SK-MEL-5 (cell line): ENCODE data around the gene CELA2A. TPM values are rescaled to one million over a fixed set of nuclear protein-coding genes. Genes with fewer than 3 reads are reported as not detected.
"Not testable (repeated sequence)": the region's sequence is repeated elsewhere in the genome, so short reads cannot be mapped to it uniquely, and the experiment has no call there.

Experiments used
- DNase-seq: peaks from one replicate; pipeline ENCODE4 v3.0.0-alpha.2; 2016; ENCODE audit warnings: low read depth, low spot score
- in situ Hi-C: cut with HindIII; loops from 2 replicates; pipeline ENCODE4 v1.10.0; 2016; ENCODE audit warnings: low sequenced_read_pairs, high pct_unique_total_duplicates, low pct_unique_long_range_greater_than_20kb
- total RNA-seq: library from RNA; depleted of rRNA; stranded (reverse); fragments of >200 nt; shearing (Covaris generic); gene quantifications from 2 replicates; pipeline ENCODE4 v1.2.3, GENCODE V29; 2014; rRNA removed

CELA2A gene
- total RNA-seq, 1 experiment from 2014 or later: not detected

GRCh38 chr1:15507278-15507677 is 50.7 kb downstream of the CELA2A start:
- DNase-seq: no peak
- in situ Hi-C loops: no loop called here

DNA sequence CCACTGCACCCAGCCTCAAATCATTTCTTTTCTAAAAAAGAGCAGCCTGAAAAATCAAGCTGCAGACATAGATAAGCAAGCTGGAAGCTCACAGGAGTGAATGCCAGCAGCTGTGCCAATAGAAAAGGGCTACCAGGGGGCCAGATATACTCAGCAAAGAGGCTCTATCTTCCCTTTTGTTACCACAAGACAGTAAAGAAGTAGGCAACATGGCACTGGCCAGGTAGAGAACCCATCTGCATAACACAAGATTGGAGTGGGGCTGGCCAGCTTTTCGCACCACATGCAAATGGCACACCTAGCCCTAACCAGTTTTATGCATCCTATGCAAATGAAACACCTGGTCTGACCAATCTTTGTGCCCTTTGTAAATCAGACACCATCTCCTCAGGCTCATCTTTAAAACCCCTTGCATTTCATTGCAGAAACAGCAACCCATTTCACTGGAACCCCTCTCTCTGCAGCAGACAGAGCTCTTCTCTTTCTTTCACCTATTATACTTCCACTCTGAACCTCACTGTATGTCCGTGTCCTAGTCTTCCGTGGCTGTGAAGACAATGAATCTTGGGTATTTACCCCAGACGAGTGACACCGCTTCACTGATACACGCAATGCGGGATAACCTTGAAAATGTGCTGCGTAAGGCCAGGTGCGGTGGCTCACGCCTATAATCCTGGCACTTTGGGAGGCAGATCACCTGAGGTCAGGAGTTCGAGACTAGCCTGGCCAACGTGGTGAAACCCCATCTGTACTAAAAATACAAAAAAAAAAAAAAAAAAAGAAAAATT is 52.4 kb downstream of the CELA2A start:
- in situ Hi-C loops: no loop called here

GRCh38 chr1:15509586-15509985 is 53.1 kb downstream of the CELA2A start:
- no peak for DNase-seq
- in situ Hi-C loops: no loop called here

More for the DNA sequence above, 52.4 kb downstream of the CELA2A start:
- DNase-seq: no peak

DNA sequence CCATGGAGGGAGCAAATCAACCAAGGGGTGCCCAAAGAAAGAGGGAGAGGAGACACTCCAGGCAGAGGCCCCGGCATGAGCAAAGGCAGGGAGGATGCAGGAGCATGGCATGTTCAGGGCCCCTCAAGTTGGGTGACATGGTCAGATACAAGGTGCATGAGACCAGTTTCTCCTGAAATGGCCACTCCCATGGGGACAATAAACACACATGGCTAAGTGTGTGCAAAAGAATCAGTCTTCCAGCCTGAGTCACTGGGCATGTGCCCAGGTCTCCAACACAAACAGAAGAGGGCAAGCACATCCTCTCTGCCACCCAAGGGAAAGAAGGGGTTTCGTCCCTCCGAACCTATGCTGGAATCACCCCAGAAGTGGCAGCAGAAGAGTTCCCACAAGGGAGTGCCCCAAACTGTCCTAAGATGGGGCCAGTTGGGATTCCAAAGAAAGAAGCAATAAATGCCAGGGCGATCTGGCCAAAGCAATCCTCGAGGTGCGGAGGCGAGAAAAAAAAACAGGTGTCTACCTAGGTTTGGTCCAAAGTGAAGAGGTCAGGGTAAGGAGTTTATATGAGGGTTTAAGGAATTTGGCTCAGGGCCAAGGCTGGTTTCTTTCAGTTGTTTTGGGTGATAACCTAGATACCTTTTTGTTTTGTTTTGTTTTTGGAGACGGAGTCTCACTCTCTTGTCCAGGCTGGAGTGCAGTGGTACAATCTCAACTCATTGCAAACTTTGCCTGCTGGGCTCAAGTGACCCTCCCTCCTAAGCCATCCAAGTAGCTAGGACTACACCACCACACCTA is 54.3 kb downstream of the CELA2A start:
- DNase-seq: no peak
- in situ Hi-C loops: no loop called here

- in situ Hi-C loops: no loop called here
- no peak for DNase-seq
Observed at GRCh38 chr1:15513192-15513591, 56.7 kb downstream of the CELA2A start.

GRCh38 chr1:15513919-15514318 is 57.4 kb downstream of the CELA2A start:
- in situ Hi-C loops: no loop called here
- DNase-seq: no peak

GRCh38 chr1:15514557-15514956 is 58.0 kb downstream of the CELA2A start:
- DNase-seq, in situ Hi-C loops: not testable (repeated sequence)

GRCh38 chr1:15515022-15515663 is 58.6 kb downstream of the CELA2A start:
- peak; percentile 56 for DNase-seq
- in situ Hi-C loops: no loop called here

GRCh38 chr1:15519625-15520024 is 63.1 kb downstream of the CELA2A start:
- no peak for DNase-seq
- in situ Hi-C loops: no loop called here

DNA sequence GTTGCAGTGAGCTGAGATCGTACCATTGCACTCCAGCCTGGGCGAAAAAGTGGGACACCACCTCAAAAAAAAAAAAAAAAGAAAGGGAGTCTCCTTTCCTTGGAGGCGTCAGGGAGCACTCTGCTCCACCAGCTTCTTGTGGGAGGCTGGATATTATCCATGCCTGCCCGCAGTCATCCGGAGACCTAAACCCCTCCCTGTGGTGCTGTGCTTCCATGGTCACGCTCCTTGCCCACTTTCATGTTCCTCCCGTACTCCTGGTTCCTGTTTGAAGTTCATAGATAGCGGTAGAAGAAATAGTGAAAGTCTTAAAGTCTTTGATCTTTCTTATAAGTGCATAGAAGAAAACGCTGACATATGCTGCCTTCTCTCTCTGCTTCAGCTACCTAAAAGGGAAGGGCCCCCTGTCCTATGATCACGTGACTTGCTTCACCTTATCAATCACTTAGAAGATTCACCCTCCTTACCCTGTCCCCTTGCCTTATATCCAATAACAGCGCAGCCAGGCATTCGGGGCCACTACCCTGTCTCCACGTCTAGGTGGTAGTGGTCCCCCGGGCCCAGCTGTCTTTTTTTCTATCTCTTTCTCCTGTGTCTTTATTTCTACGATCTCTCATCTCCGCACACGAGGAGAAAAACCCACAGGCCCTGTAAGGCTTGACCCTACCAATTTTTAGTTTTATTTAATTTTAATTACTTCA is 64.8 kb downstream of the CELA2A start:
- in situ Hi-C loops, DNase-seq: not testable (repeated sequence)

Other genes starting within 250 kb of the CELA2A start
- gene FHAD1, start 209.5 kb upstream of the CELA2A start, total RNA-seq: 0.16 and 0.42 TPM in 2 replicates
- 31.9 and 35.3 TPM in 2 replicates for gene EFHD2, start 46.8 kb upstream of the CELA2A start, total RNA-seq
- gene CTRC, start 18.3 kb upstream of the CELA2A start, total RNA-seq: not detected in 2 replicates
- not detected in 2 replicates for gene CELA2B, start 19.4 kb downstream of the CELA2A start, total RNA-seq
- 14.7 and 17.1 TPM in 2 replicates for gene CASP9, start 67.5 kb downstream of the CELA2A start, total RNA-seq
- 11.5 and 15.1 TPM in 2 replicates for gene DNAJC16, start 70.1 kb downstream of the CELA2A start, total RNA-seq
- gene AGMAT, start 128.3 kb downstream of the CELA2A start, total RNA-seq: 0.05 TPM in 1 of 2 replicates, not detected in the other
- gene DDI2, start 160.7 kb downstream of the CELA2A start, total RNA-seq: 18.6 and 18.8 TPM in 2 replicates
- gene PLEKHM2, start 227.6 kb downstream of the CELA2A start, total RNA-seq: 37.6 TPM in 2 replicates